MM.1S (cell line): ENCODE data around the gene ALB.

Experiments
- DNase-seq: peaks from one replicate; pipeline ENCODE4 v3.0.0-alpha.2; 2015
- H2AFZ ChIP-seq: fragments of 300-600 bp; sonication (generic); 2 replicates; pipeline ENCODE4 v1.6.0; 2016; ENCODE audit warnings: antibody characterized with exemption, low read length
- H3F3A ChIP-seq: fragments of 300-600 bp; sonication (generic); 2 replicates; pipeline ENCODE4 v1.6.1; 2016; ENCODE audit warnings: mild to moderate bottlenecking, antibody characterized with exemption, low read length, moderate library complexity, mixed read lengths; ENCODE audit not compliant: insufficient read depth
- H3K27ac ChIP-seq: fragments of 300-600 bp; sonication (generic); 2 replicates; pipeline ENCODE4 v1.5.1; 2016; ENCODE audit warnings: mild to moderate bottlenecking, low read length
- H3K27me3 ChIP-seq: fragments of 300-600 bp; sonication (generic); replicated peaks from 2 replicates; pipeline ENCODE4 v1.6.0; 2016; ENCODE audit warnings: low read length; ENCODE audit not compliant: insufficient read depth
- H3K36me3 ChIP-seq: fragments of 300-600 bp; sonication (generic); replicated peaks from 2 replicates; pipeline ENCODE4 v1.6.1; 2016; ENCODE audit warnings: mild to moderate bottlenecking, low read length, mixed read lengths; ENCODE audit not compliant: insufficient read depth
- H3K4me1 ChIP-seq: fragments of 300-600 bp; sonication (generic); 2 replicates; pipeline ENCODE4 v1.6.1; 2016; ENCODE audit warnings: low read length, mixed read lengths
- H3K4me2 ChIP-seq: fragments of 300-600 bp; sonication (generic); 2 replicates; pipeline ENCODE4 v1.6.0; 2016; ENCODE audit warnings: low read depth, low read length
- H3K4me3 ChIP-seq: fragments of 300-600 bp; sonication (generic); 2 replicates; pipeline ENCODE4 v1.5.1; 2016; ENCODE audit warnings: low read length, mixed read lengths
- H3K79me2 ChIP-seq: fragments of 300-600 bp; sonication (generic); 2 replicates; pipeline ENCODE4 v1.6.1; 2016; ENCODE audit warnings: mixed run types, low read length, mixed read lengths
- H3K9ac ChIP-seq: fragments of 300-600 bp; sonication (generic); 2 replicates; pipeline ENCODE4 v1.6.1; 2016; ENCODE audit warnings: low read length, mixed read lengths
- H3K9me2 ChIP-seq: fragments of 300-600 bp; sonication (generic); replicated peaks from 2 replicates; pipeline ENCODE4 v1.6.1; 2016; ENCODE audit warnings: mild to moderate bottlenecking, low read length, mixed read lengths; ENCODE audit not compliant: insufficient read depth
- H3K9me3 ChIP-seq: fragments of 300-600 bp; sonication (generic); replicated peaks from 2 replicates; pipeline ENCODE4 v1.6.1; 2016; ENCODE audit warnings: mild to moderate bottlenecking, low read length, mixed read lengths; ENCODE audit not compliant: insufficient read depth
- H4K20me1 ChIP-seq: fragments of 300-600 bp; sonication (generic); 2 replicates; pipeline ENCODE4 v1.6.1; 2016; ENCODE audit warnings: mild to moderate bottlenecking, low read length, moderate library complexity, mixed read lengths; ENCODE audit not compliant: insufficient read depth
- CTCF ChIP-seq: fragments of 300-600 bp; sonication (generic); IDR thresholded peaks from 2 replicates; pipeline ENCODE4 v1.5.1; 2016; ENCODE audit warnings: antibody characterized with exemption, low read length, mixed read lengths
- EZH2 ChIP-seq: fragments of 300-600 bp; sonication (generic); optimal IDR thresholded peaks from 2 replicates; pipeline ENCODE3; 2017; ENCODE audit warnings: low read depth, mild to moderate bottlenecking, antibody characterized with exemption, low read length, mixed read lengths
- EZH2phosphoT487 ChIP-seq: fragments of 300-600 bp; sonication (generic); IDR thresholded peaks from 2 replicates; pipeline ENCODE4 v1.6.1; 2018; ENCODE audit warnings: antibody characterized with exemption, low read length

The ALB gene

GRCh38 chr4:73413294-73413755 is 9.2 kb downstream of the ALB start:
- Histone ChIP-seq H3K9me3 (no peaks in the 10 kb centered on the region), H2AFZ (no peak overlapping the region), H3K36me3 (no peaks in the 10 kb centered on the region), H3K79me2 (no peaks in the 10 kb centered on the region), H3K9me2 (no peaks in the 10 kb centered on the region), H3K27me3 (no peaks in the 10 kb centered on the region), H3K4me1 (no peaks in the 10 kb centered on the region), H3K27ac (no peak overlapping the region), H3K4me3 (no peak overlapping the region), H3F3A (no peaks in the 10 kb centered on the region), H3K9ac (no peak overlapping the region), H3K4me2 (no peak overlapping the region), H4K20me1 (no peaks in the 10 kb centered on the region)
- TF ChIP-seq CTCF (no peak), EZH2phosphoT487 (no peak), EZH2 (no peak)
- DNase-seq = no peak

- Histone ChIP-seq H3K4me1 (no peaks in the 10 kb centered on the region), H3K36me3 (no peaks in the 10 kb centered on the region), H3K9me3 (no peaks in the 10 kb centered on the region), H4K20me1 (no peaks in the 10 kb centered on the region), H3K4me2 (no peak overlapping the region), H3K9ac (no peak overlapping the region), H2AFZ (no peak overlapping the region), H3K27me3 (no peaks in the 10 kb centered on the region), H3K27ac (no peak overlapping the region), H3K4me3 (no peak overlapping the region), H3K9me2 (no peaks in the 10 kb centered on the region), H3F3A (no peaks in the 10 kb centered on the region), H3K79me2 (no peaks in the 10 kb centered on the region)
- TF ChIP-seq CTCF = no peak
- TF ChIP-seq EZH2phosphoT487 = no peak
- TF ChIP-seq EZH2 = no peak
- no peak for DNase-seq
Observed at GRCh38 chr4:73414936-73415271, 10.8 kb downstream of the ALB start.

GRCh38 chr4:73415807-73416238 is 11.7 kb downstream of the ALB start:
- no peak overlapping the region for H3K4me2 ChIP-seq
- no peaks in the 10 kb centered on the region for H3K36me3 ChIP-seq
- H3K4me1 ChIP-seq = no peaks in the 10 kb centered on the region
- no peaks in the 10 kb centered on the region for H3K79me2 ChIP-seq
- no peaks in the 10 kb centered on the region for H4K20me1 ChIP-seq
- no peak overlapping the region for H3K27ac ChIP-seq
- H2AFZ ChIP-seq = no peak overlapping the region
- H3K9me2 ChIP-seq = no peaks in the 10 kb centered on the region
- H3K9ac ChIP-seq = no peak overlapping the region
- H3K9me3 ChIP-seq = no peaks in the 10 kb centered on the region
- no peak for DNase-seq
- no peak overlapping the region for H3K4me3 ChIP-seq
- no peaks in the 10 kb centered on the region for H3K27me3 ChIP-seq
- H3F3A ChIP-seq = no peaks in the 10 kb centered on the region
- TF ChIP-seq EZH2phosphoT487 (no peak), CTCF (no peak), EZH2 (no peak)
